Neural crest cell (in vitro differentiated cells): Measurements from ENCODE around the gene CTTN. TPM values are rescaled to one million over a fixed set of nuclear protein-coding genes. Genes with fewer than 3 reads are reported as not detected.

Experiments used
- DNase-seq: peaks from one replicate; pipeline ENCODE4 v3.0.0; 2021; ENCODE audit warnings: low read depth, mixed read lengths, low spot score
- H3K27ac Mint-ChIP-seq: one replicate; pipeline ENCODE4 v1.8.0; 2021; ENCODE audit warnings: mild to moderate bottlenecking, mixed read lengths; ENCODE audit not compliant: unreplicated experiment
- H3K27me3 Mint-ChIP-seq: 2 replicates; pipeline ENCODE4 v1.8.0; 2021; ENCODE audit warnings: low read depth, mild to moderate bottlenecking, mixed read lengths
- H3K36me3 Mint-ChIP-seq: 2 replicates; pipeline ENCODE4 v1.8.0; 2021; ENCODE audit warnings: low read depth, mild to moderate bottlenecking, mixed read lengths
- H3K4me1 Mint-ChIP-seq: 2 replicates; pipeline ENCODE4 v1.8.0; 2021; ENCODE audit warnings: mixed read lengths
- H3K4me3 Mint-ChIP-seq: one replicate; pipeline ENCODE4 v1.8.0; 2021; ENCODE audit warnings: mild to moderate bottlenecking, mixed read lengths
- H3K9me3 Mint-ChIP-seq: 2 replicates; pipeline ENCODE4 v1.8.0; 2021; ENCODE audit warnings: mixed read lengths
- CTCF ChIP-seq: fragments of 200-600 bp; sonication (generic); conservative IDR thresholded peaks from 2 replicates; pipeline ENCODE4 v1.5.0; 2021; ENCODE audit warnings: antibody characterized with exemption, mild to moderate bottlenecking
- total RNA-seq: library from RNA; stranded (reverse); gene quantifications from 2 replicates; pipeline ENCODE4 v1.2.1, GENCODE V29; 2021

Gene CTTN
- total RNA-seq, 1 donor from 2014 or later: 146 TPM

GRCh38 chr11:70471254-70471653 is 72.9 kb downstream of the CTTN start:
- no peak overlapping the region for H3K4me3 Mint-ChIP-seq
- TF ChIP-seq CTCF: peak; percentile 43
- DNase-seq: peak; percentile 36
- no peaks in the 10 kb centered on the region for H3K27me3 Mint-ChIP-seq
- no peak overlapping the region for H3K27ac Mint-ChIP-seq
- no peaks in the 10 kb centered on the region for H3K36me3 Mint-ChIP-seq
- H3K9me3 Mint-ChIP-seq: no peaks in the 10 kb centered on the region
- H3K4me1 Mint-ChIP-seq: peaks cover 18% of the 10 kb centered on the region

- Mint-ChIP-seq H3K27me3 (no peaks in the 10 kb centered on the region), H3K4me3 (no peak overlapping the region), H3K36me3 (no peaks in the 10 kb centered on the region)
Measured at GRCh38 chr11:70472240-70472639, 73.9 kb downstream of the CTTN start.

GRCh38 chr11:70473186-70473872 is 75.0 kb downstream of the CTTN start:
- H3K4me3 Mint-ChIP-seq: no peak overlapping the region
- no peaks in the 10 kb centered on the region for H3K36me3 Mint-ChIP-seq
- no peaks in the 10 kb centered on the region for H3K27me3 Mint-ChIP-seq
- DNase-seq: no peak
- no peaks in the 10 kb centered on the region for H3K9me3 Mint-ChIP-seq
- peak overlapping the region; percentile 27 for H3K27ac Mint-ChIP-seq
- no peak for TF ChIP-seq CTCF
- H3K4me1 Mint-ChIP-seq: peaks cover 25% of the 10 kb centered on the region

More at GRCh38 chr11:70472240-70472639, 73.9 kb downstream of the CTTN start:
- no peak overlapping the region for H3K27ac Mint-ChIP-seq
- no peaks in the 10 kb centered on the region for H3K9me3 Mint-ChIP-seq
- H3K4me1 Mint-ChIP-seq: peaks cover 25% of the 10 kb centered on the region
- DNase-seq: no peak
- no peak for TF ChIP-seq CTCF

GRCh38 chr11:70473873-70474690 is 75.8 kb downstream of the CTTN start:
- Mint-ChIP-seq H3K9me3 (no peaks in the 10 kb centered on the region), H3K4me1 (peaks cover 23% of the 10 kb centered on the region), H3K4me3 (no peak overlapping the region), H3K27ac (no peak overlapping the region), H3K36me3 (no peaks in the 10 kb centered on the region), H3K27me3 (no peaks in the 10 kb centered on the region)
- TF ChIP-seq CTCF: no peak
- DNase-seq: no peak

- Mint-ChIP-seq H3K36me3 (no peaks in the 10 kb centered on the region), H3K4me3 (no peak overlapping the region), H3K27me3 (no peaks in the 10 kb centered on the region), H3K9me3 (no peaks in the 10 kb centered on the region), H3K4me1 (peaks cover 23% of the 10 kb centered on the region), H3K27ac (peak overlapping the region; percentile 57)
- no peak for DNase-seq
- no peak for TF ChIP-seq CTCF
Measured at GRCh38 chr11:70474710-70475109, 76.4 kb downstream of the CTTN start.
